GM19238 (cell line): Measurements from ENCODE around the gene SIK2.
"Not testable (repeated sequence)": the region's sequence is repeated elsewhere in the genome, so short reads cannot be mapped to it uniquely, and the experiment has no call there.

ENCODE experiments used
- DNase-seq: peaks from one replicate; pipeline ENCODE4 v3.0.0; 2011; ENCODE audit warnings: low spot score; ENCODE audit not compliant: insufficient read length

SIK2 gene

DNA sequence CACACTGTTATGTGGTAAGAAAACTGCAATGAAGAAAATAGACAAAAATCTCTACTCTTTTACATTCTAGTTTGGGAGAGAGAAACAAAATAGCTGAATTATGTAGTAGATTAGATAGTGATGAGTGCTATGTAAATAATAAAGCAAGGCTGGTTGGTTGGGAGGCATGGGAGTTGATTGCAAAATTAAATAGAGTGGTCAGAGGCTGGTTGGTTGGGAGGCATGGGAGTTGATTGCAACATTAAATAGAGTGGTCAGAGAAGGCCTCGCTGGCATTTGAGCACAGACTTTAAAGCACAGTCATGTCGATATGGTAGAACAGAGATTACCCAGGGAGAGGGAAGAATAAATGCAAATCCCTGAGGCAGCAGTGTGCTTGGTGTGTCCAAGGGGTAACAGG, 22.4 kb downstream of the SIK2 start:
- DNase-seq = no peak

DNA sequence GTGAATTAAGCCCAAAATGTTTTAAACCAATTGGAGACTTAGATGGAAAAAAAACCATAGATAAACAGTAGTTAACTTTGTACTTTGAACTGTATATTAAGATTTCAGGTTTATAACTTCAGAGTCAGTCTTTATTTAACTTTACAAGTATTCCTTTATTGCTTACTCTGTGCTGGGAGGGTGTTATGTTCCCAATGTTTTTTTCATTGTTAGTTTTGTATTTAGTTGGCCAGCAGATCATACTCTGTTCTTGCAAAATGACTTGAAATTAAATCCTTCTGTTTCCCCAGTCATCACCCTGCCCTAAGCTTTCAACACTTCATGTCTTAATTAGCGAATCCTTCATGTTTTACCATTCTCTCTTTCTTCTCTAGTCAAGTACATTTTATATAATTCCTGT, 25.3 kb downstream of the SIK2 start:
- no peak for DNase-seq

DNA sequence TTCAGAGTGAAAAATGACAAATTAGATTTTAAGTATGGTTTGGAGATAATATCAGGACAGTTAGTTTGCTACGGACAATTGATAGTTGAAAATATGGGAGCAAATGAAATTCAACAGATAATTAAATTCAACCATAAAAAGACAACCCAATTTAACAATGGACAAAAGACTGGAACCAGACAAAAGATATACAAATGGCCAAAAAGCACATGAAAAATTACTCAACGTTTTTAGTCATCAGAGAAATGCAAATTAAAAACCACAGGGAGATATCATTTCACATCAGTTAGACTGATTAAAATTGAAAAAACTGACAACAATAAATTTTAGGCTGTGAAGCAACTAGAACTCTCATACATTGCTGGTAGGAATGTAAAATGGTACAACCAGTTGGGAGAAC, 27.2 kb downstream of the SIK2 start:
- DNase-seq = no peak

DNA sequence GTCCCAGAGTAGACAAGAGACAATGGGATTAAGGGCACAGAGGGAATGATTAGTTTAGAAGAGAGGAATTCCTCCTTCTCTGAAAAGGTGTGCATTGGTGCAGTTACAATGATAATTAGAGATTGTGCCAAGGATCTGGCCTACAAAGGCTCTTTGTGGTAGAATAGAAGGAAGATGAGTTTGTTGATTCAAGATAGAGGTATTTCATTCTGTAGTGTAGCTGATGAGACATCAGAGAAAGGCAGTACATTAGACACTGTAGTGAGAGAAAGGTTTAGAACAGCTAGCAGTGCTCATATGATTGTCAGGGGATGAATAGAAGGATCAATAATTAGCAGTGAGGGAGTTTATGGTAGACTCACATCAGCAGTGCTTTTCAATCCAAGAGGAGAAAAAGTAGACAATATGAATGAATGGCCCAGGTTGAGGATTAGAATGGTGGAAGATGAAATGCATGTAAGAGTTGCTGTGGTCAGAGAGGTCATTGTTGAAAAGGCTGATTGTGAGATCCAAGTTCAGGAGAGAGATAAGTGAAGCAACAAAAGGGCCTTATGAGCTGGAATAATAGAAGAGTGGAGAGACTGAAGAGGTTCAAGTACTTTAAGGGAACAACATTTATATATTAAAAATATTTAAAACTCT, 28.9 kb downstream of the SIK2 start:
- DNase-seq = no peak

DNA sequence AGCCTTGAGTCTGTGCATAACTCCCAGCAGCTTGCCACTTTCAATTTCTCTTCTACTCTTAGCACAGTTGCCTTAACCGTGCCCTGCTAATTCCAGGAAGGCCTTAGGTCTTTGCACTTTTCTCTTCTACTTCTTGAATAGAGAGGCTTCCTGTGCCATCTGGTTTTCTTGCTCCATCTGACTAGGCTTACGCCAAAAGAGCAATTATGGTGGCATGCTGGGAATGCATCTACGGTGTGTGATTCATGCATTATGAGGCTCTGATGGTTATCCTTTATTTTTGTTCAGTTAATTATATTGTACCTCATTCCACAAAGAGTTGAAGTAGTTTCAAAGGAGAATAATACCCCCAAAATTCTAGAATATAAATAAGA, 29.4 kb downstream of the SIK2 start:
- DNase-seq = no peak

DNA sequence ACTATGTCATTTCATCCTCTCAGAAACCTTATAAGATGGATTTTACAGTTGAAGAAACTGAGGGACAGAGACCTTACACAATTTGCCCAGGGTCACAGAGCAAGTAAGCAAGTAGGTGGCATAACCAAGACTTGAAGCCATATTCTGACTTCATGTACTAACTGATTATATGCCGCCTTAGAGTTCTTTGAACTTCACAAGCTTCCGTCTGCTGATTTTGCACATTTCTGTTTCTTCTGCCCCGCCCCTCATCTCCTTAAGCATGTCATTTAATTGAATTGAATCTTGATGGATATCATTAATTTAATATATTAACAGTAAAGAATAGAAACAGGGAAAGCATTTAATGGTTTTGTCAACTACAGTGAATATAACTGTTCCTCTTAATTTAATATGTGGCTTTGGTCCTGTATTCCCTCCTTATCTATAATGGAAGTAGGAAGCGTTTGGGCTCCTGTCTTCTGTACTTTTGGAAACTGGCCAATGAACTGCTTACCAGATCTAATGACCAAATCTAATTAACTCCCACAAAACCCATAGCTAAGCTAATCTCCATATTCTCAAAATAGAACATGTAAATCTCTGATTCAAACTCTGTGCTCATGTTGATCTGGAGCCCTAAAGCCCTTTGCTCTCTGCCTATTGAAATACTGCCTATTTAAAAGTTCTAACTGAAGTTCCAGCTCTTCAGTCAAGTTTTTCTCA, 30.4 kb downstream of the SIK2 start:
- DNase-seq = no peak

DNA sequence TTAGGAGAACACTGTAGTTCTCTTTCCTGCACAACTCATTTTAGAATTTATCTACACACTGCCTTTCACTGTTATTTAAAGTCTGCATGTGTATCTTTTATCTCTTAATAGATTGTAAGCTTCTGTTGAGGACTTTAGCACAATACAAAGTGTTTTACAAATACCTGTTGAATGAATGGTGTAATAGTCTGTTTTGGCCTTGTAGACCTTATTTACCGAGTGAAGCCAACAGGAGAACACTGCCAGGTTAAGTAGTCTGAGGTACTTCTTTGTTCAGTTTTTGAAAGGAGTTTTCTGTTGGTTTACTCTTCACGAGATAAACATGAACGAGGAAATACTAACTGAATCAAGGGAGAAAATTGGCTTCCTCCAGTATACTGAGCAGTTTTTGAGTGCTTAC, 31.0 kb downstream of the SIK2 start:
- DNase-seq = no peak

DNA sequence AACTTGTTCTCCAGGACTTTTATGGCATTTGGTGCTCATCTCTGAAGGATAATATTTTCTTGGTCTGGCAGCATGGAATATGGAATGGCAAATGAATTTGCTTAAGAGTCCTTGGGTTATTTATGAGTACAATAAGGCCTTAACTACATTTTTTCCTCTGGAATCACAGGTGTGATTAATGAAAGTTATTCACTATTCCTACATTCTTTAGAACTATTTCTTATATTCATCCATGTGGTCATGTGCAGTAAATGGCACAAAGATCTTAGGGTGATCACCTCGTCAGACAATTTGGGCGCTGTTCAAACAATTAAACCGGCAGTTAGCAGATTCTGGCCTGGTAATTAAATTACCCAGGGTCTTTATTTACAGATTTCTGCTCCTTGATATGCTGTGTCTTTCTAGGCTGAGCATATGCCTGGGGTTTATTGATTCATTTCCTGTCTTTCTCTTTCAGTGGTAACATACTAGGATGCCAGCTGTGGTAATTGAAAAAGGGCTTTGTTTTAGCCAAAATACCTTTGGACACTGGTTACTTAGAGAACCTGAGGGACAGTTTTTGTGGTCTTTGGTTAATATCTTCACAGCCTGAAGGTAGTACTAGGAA, 31.6 kb downstream of the SIK2 start:
- no peak for DNase-seq

DNA sequence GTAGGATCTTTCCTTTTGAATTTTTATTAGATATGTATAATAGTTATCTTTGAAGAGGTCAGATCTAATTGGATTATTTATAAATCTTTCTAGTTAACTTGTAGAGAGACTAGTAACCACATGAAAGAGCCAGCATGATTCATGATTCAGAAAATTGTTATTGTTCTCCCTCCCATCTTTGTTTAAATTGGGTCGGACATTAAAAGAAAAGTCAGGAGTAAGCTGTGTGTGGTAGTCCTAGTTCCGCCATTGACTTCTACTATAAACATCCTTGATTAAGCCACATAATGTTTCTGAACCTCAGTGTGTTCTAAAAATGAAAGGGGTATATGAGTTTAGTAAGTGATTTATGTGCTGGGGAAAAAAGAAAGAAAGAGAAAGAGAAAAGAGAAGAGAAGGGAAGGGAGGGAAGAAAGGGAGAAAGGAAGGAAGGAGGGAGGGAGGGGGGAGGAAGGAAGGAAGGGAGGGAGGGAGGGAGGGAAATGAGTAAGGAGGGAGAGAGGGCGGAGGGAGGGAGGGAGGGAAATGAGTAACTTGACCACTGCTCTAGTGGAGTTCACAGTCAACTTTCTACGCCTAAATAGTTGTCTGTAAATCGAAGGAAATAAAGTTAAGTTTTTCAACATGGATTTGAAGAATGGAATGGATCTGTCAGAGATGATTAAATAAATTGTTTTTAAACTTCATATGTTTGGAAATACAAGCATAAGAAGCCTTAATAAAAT, 32.9 kb downstream of the SIK2 start:
- no peak for DNase-seq

DNA sequence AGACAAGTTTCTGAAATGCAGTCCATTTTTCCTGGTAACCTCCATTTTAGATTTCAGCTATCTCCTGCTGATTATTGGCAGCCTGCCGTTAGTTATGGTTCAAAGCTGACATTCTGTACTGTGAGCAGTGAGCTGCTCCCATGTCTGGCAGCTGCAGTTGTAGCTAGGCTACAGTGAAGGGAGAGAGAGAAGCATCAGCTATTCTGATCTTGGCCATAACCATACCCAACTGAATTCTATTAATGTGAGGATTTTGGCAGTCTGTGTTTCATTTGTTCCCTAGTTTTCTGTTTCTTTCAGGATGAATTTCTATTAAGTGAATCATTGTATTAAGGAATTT, 33.4 kb downstream of the SIK2 start:
- DNase-seq = no peak

DNA sequence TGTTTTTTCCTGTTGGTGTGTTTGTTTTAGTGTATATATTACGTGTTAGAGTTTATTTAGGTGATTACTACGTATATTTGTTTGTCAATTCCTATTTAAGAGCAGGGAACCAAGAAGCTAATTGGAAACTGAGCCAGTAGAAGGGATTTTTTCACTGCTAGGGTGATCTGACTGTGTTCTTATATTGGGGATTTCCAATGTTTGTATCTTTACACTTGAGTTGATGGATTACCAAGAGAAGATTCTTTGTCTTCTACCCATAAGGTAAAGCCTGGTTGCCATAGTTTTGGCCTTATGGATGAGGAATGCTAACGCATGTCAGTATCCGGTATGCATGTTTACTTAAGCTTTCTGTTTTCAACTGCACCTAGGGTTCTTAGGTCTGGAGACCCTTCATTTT, 35.6 kb downstream of the SIK2 start:
- no peak for DNase-seq

DNA sequence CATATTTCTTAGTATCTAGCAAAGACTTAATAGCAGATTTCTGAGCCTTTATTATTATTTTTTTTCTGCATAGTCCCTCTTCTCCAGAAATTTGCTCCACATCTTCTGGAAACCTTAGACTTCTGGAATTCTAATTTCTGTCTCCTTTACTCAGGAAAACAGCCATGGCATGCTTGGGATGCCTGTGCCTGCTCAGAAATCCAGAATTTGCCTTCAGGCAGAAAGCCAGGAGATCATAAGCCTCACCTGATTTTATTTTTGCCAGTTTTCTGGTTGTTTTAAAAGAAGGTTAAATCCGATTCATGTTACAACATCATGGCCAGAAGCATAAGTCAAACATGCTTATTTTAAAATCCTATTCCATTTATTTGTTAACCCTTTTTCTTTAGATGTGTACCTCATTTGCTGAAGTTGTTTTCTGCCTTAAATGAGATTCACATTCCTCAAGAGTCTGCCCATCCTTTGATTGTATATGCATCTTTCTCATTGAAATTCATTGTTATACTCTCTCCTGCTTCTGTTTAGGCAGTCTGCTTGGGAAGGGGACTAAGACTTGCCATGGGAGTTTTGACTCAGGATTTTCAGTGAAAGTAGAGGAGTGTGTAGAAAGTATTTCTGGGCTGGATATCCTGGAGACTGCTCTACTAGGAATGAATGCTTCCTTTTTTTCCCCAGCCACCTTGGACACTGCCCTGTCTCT, 37.1 kb downstream of the SIK2 start:
- DNase-seq = no peak

DNA sequence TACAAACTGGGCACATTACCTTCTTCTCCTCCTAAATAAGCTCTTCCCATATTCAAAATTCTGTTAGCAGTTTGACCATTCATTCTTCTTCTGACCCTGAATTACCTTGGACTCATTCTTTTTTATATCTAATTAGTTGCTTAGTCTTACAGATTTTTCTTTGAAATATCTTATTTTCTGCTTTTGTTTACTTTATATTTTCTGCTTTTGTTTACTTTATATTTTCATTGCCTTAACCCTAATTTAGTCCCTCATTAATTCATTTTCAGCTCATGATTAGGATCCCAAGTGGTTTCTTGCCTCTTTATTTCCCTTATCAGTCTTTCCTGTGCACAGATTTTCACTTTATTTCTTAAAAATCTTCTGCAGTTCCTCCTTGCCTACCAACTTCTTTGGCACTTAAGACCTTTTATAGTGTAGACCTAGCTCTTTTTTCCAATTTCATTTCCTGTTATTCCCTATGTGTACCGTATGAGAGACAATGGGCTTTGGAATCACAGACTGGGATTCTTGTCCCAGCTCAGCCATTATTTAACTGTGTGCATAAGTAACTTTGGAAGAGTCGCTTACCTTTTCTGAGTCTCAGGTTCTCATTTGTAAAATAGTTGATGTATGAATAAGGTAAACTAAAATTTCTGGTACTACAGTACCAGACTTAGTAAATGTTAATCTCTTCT, 39.2 kb downstream of the SIK2 start:
- DNase-seq = no peak

DNA sequence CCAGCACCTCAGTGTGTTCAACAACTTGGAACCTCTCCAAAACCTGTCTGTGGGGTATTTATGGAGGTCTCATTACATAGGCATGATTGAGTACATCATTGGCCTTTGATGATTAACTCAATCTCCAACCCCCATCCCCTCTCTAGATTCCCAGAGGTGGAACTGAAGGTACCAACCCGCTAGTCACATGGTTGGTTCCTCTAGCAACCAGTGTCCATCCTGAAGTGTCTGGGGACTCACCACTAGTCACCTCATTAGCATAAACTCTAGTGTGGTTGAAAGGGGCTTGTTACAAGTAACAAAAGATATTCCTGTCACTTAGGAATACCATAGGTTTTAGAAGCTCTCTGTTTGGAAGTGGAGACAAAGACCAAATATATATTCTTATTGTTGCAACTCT, 40.3 kb downstream of the SIK2 start:
- no peak for DNase-seq

DNA sequence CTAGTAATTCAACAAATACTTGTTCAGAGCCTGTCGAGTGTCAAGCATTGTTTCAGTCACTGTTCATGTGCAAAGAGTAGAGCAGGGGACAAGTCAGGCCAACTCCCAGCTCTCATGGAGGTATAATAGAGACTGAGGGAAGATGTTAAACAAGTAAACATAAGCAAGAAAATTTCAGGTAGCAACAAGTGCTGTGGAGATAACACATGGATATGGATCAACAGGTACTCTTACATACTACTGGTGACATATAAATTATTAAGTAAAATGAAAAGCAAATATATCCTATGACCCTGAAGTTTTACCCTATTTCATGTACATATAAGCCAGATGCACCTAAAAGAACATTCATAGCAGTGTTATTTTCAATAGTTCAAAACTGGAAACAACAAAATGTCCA, 42.7 kb downstream of the SIK2 start:
- no peak for DNase-seq

DNA sequence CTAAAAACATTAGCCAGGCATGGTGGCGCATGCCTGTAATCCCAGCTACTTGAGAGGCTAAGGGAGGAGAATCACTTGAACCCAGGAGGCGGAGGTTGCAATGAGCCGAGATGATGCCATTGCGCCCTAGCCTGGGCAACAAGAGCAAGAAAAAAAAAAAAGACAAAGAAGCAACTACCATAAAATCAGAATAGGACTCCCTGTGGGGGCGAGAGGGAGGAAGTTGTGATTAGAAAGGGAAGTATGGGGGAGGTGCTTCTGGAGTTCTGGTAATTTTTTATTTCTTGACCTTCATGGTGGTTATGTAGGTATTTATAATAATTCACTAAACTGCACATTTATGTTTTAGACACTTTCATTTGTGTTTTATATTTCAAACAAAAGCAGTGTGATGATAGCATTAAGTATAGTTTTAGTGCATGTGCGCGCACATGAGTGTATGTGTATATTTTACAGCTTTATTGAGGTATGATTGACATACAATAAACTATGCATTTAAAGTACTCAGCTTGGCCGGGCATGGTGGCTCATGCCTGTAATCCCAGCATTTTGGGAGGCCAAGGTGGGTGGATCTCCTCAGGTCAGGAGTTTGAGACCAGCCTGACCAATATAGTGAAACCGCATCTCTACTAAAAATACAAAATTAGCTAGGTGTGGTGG, 43.5 kb downstream of the SIK2 start:
- DNase-seq = no peak

DNA sequence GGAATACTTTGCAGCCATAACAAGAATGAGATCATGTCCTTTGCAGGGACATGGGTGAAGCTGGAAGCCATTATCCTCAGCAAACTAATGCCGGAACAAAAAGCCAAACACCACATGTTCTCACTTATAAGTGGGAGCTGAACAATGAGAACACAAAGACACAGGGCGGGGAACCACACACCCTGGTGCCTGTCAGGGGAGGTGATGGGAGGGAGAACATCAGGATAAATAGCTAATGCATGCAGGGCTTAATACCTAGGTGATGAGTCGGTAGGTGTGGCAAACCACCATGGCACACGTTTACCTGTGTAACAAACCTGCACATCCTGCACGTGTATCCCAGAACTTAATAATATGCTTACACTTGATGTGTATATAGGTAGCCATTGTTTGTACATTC, 49.1 kb downstream of the SIK2 start:
- not testable (repeated sequence) for DNase-seq

DNA sequence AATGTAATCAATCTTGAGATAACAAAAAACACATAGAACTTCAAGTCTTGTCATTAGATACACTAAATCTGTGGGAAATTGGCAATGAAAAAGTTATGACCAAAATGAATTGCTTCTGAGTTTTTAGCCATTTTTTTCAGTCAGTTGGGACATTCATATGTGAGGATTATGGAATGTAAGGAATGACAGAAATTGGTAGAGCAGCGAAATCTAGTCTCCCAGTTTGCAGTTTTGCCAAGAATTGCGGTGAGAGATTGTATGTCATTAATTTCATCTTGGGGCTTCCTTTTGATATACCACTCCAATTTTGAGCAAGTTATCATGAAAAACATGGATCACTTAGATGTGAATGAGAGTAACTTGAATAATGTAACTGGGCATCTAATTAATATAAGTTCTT, 49.9 kb downstream of the SIK2 start:
- no peak for DNase-seq

DNA sequence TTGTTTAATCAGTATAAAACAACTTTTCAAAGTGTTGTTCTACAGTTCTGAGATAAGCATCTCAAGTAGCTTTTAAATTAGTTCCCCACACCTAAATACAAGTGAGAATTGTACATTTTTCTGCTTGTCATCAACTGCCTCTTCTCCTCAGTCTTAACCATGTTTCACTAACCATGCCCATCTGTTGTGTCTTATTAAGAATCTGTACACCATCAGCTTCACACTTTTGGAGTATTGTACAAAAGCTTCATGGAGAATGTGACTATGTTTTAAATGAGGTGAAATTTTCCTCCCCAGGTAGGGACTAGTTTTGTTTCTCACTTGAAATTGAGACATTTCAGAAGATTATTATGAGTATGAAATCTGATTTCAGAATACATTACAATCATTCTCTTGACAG, 52.4 kb downstream of the SIK2 start:
- no peak for DNase-seq

DNA sequence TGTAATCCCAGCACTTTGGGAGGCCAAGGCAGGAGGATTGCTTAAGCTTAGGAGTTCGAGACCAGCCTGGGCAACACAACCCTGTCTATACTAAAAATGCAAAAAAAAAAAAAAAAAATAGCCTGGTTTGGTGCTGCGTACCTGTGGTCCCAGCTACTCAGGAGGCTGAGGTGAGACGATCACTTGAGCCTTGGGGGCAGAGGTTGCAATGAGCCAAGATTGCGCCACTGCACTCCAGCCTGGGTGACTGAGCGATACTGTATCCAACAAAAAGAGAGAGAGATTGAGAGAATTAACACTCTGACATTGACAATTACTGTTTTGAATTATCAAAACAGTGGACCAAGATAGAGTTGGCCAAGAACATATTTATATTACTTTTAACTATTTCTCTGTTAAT, 53.7 kb downstream of the SIK2 start:
- DNase-seq = no peak

DNA sequence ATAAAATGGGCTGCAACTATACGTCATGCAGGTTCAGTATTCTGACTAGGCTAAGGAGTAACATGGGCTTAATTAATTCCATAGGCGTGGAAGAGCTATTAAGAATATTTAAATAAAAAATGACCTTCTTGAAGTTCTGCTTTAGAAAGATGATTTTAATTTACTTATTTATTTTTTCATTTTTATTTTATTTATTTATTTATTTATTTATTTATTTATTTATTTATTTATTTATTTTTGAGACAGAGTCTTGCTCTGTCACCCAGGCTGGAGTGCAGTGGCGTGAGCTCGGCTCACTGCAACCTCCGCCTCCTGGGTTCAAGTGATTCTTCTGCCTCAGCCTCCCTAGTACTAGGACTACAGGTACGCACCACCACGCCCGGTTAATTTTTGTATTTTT, 55.7 kb downstream of the SIK2 start:
- not testable (repeated sequence) for DNase-seq
